Dermis blood vessel endothelial cell (primary cell): ENCODE measurements around the gene CTAGE1. TPM values are rescaled to one million over a fixed set of nuclear protein-coding genes. Genes with fewer than 3 reads are reported as not detected.
A peak's percentile ranks its signal among the peaks of the same experiment; 100 is the strongest.
"Not testable (repeated sequence)": the region's sequence is repeated elsewhere in the genome, so short reads cannot be mapped to it uniquely, and the experiment has no call there.

Experiments
- DNase-seq: peaks from one replicate; pipeline ENCODE4 v3.0.0; 2010
- total RNA-seq: library from RNA; depleted of rRNA; stranded (reverse); fragments of >200 nt; gene quantifications from 2 replicates; pipeline ENCODE4 v1.2.3, GENCODE V29; 2014

The CTAGE1 gene, protein sequence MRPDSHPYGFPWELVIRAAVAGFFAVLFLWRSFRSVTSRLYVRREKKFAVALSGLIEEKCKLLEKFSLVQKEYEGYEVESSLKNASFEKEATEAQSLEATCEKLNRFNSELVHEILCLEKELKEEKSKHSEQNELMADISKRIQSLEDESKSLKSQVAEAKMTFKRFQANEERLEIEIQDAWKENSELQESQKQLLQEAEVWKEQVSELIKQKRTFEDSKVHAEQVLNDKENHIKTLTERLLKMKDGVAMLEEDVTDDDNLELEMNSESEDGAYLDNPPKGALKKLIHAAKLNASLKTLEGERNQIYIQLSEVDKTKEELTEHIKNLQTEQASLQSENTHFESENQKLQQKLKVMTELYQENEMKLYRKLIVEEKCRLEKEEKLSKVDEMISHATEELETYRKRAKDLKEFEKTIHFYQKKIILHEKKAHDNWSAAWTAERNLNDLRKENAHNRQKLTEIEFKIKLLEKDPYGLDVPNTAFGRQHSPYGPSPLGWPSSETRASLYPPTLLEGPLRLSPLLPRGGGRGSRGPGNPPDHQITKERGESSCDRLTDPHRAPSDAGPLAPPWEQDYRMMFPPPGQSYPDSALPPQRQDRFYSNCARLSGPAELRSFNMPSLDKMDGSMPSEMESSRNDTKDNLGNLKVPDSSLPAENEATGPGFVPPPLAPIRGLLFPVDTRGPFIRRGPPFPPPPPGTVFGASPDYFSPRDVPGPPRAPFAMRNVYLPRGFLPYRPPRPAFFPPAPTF
- total RNA-seq: not detected in 2 replicates

DNA sequence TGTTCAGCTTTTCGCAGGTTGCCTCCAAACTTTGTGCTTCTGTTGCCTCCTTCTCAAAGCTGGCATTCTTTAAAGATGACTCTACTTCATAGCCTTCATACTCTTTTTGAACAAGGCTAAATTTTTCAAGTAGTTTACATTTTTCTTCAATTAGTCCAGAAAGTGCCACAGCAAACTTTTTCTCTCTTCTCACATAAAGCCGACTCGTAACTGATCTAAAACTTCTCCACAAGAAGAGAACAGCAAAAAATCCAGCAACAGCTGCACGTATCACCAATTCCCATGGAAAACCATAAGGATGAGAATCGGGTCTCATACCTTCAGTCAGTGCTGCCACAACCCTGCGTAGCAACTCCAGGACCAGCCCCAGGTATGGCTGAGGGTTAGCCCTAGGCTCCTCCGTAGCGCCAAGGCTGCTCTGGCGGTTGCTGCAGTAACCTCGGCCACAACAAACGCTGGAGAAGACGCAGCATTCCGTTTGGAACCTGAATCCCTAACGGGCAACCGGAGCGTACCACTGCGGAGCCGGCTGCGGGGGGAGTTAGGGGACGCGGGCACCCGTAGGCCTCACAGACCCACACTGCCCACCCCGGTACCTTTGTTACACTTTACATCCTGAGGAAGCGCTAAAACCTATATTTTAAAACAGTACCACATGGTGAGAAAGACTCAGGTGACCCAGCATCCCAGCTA, at the start of gene CTAGE1:
TSS of gene CTAGE1 (minus strand) at position 420 of the 693 bp plus-strand sequence. CDS start at position 316, 104 bp downstream.
- DNase-seq: no peak

DNA sequence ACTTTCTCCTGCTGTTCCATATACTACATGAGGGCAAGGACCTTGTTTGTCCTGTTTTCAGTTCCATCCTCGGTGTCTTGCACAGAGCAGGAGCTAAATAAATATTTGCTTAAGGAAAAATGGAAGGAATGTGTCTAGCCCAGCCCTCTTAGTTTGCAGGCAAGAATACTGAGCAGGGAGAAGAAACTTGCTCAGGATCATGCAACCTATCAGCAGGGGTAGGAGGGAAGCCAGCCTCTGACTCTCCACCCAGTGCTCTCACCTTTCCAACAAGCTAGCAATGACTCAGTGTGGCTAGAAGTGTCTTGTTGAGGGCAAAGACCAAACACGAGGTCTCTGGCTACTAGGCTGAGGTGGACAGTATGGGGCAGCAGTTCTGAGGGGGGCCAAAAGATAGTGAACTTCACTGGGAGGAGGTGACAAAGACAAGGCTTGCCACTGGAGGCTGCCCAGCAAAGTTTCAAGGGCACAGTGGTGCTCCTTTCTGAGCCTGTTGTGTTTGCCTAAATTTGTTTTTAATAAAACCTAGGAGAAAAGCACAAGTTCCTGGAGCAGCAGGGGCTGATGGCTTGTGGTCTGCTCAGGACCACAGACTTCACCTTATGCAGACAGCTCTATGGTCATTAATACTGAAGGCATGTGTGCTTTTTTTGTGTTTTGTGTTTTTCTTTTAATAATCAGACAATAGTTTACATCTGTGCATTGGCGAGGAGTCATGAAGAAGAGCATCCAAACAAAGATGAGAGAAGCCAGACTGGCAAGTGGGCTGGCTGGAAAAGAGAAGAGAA, 49.1 kb upstream of the CTAGE1 start:
- DNase-seq: no peak

DNA sequence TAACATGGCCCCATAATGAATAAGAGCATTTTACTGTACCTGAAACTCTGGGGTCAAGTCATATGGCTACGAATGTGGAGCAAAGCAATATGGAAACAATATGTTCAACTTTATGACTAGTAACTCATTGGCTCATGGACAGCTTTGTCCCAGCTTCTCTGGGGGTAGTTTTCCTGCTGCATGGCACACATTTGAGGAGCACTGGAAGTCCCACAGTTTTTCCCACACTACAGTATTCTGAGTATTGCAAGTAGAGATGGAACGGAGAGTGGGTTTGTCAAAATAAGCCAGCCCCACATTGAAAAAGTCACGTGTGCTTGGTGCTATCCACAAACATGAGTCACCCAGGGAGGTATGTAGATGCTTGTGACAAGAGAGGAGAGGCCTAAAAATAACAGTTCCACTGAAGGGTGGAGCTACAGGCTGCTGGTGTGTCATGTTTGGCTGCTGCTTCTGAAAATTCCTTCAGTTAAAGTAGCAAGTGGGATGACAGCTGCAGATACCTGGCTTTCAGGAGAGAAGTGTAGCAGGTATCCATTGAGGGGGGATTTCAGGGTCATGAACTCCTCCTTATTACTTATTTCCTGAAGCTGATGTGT, 48.2 kb upstream of the CTAGE1 start:
- peak; percentile 69 for DNase-seq

DNA sequence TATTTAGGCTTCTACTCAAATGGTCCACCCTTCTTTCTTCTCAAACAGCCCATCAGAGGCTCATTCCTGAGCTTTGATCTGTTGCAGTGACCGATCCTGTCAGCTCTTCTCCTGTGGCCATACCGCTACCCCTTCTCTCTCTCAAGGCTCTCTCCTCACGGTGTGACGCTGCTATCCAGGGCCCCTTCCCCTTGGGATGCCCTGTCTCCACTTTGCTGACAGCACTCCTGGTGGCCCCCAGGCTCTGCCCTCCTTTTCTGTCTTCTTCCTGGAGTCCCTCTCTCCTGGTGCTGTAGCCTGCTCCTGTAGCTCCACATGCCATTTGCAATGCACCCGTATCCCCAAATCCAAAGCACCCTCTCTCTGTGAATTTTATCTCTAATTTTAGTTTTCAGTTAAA, 45.4 kb upstream of the CTAGE1 start:
- no peak for DNase-seq

DNA sequence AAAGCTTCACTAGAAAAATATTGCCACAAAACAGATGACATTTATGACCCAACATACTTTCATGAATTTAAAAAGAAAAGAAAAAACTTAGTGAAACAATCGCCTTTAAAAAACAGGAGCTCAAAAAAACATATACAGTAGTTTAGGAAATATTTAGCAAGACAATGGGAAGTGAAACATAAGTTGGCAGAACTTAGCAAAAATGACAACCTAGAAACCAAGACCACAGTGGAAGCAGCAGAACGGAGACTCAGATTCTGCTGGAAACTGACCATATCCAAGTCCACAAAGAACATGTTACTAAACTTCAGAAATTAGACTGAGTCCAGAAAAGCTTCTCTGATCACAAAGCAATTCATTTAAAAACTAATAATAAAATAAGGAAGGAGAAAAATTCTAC, 41.8 kb upstream of the CTAGE1 start:
- DNase-seq: no peak

DNA sequence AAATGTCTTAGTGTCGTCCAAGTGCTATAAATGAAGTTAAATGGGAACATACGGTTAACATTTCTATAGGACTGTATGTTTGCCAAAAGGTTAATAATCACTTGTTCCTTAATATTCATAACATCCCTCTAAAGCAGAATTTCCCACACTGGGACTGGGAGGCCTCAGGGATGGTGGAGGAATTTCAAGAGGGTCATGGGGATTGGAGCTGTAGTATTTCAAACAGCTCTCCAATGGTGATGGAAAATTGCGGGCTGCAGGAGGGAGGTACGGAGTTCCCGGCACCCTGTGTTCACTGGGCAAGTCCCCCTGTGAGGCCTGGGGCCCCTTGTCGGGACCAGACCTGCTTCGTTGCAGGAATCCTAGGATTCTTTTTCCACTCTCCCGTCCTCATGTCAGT, 39.8 kb upstream of the CTAGE1 start:
- DNase-seq: no peak

DNA sequence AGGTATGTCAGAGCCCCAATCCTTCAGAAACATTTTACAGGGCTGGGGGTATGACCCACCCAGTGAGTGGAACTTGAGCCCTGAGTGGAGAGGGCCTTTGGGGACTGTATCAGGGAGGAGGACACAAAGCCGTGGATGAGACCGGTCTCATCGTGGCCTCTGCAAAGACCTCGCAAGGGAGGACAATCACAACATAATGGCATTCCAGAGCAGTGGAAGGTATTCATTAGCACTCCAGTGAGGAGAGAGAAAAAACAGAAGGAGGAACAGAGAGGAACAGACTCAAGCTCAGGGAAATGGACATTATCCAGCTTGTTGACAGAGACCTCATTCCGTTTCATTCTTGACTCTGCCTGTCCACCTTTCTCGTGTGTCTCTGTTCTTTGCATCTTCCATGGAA, 38.8 kb upstream of the CTAGE1 start:
- DNase-seq: no peak

DNA sequence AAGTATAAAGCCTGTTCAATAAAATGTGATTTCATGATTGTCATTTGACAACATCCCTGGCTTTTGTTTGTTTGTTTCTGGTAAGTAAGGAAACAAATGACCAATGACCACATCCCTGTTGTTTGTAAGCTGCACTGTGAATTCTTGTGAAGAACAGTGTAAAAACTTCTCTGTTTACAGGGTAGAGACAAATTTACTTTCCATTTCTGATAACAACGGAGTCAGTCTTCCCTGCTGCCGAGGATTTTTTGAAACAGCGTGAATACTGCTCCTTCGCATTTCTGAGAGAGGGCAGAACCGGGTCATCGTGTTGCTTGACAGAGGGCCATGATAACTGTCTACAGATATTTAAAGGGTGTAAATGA, 38.4 kb upstream of the CTAGE1 start:
- no peak for DNase-seq

DNA sequence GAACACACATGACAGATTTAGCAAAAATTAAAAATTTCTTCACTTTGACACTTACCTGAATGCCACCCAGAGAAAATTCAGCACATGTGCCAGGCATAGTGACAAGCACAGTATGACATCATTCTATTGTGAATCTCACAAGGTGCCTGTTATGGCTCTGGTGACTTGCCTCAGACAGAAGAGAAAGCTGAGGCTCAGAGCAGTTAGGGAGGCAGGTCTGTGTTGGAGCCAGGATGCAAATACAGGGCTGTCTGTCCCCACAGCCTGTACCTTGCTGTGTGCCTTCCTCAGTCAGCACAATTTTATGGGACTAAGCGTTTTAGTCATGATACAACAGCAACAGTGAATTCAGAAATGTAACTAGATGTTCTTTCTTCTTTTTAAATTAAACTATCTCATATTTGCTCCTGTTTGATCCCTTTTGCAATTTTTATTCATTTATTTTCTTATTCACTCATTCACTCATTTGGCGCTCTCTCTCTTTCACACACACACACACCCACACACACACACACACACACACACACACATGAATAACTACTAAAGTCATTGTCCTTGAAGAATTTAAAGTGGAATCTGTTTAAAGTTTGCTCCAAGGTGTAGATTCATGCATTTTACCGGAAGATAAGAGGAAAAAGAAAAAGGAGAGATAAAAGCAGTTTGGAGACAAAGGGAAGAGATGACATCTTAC, 37.9 kb upstream of the CTAGE1 start:
- DNase-seq: no peak

DNA sequence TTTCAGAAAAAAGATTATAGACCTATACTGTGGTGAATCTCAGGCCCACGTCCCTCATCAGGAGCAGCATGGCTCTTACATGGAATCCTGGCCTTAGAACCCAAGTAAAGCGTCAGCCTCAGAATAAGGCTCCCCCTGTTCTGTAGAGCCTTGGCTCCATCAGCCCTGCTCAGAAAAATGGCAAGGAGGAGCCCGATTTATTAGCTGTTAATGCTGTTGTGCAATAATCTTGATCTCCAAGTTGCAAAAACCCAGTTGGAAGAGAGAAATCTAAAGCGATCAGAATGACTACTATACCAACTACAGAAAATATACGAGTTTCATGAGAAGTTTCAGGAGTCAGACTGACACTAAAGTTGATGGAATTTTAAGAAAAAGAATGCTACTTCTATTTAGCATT, 35.6 kb upstream of the CTAGE1 start:
- no peak for DNase-seq

DNA sequence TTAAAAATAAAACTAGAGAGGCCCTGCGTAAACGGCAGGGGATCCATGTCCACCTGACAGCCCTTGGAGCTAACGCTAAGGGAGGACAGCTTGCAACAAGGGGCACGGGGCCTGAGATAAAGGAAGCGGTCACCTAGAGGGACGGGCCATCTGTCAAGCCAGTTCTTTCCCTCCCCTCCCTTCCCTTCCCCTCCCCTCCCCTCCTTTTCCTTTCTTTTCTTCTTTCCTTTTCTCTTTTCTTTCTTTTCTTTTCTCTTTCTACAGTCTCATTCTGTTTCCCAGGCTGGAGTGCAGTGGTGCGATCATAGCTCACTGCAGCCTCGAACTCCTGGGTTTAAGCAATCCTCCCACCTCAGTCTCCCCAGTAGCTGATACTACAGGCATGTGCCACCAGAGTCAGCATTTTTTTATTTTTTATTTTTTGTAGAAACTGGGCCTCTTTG, 34.5 kb upstream of the CTAGE1 start:
- no peak for DNase-seq

DNA sequence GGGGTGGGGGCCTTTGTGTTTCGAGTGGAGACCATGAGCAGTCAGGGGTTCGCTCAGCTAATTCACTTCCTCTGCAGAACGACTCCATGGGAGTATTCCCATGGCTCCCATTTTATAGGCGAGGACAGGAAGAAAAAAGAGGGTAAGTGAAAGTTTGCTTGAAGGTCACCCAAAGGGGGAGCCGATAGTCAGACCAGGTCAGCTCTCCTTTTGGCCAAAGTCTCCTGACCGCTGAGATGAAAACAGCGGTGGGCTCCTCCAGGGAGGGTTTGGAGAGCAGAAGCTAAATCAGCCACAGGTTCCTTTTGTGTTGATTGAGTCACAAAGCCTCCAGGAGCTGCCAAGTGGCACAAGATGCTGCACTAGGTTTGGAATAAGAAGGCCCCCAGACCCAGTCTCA, 34.1 kb upstream of the CTAGE1 start:
- no peak for DNase-seq

DNA sequence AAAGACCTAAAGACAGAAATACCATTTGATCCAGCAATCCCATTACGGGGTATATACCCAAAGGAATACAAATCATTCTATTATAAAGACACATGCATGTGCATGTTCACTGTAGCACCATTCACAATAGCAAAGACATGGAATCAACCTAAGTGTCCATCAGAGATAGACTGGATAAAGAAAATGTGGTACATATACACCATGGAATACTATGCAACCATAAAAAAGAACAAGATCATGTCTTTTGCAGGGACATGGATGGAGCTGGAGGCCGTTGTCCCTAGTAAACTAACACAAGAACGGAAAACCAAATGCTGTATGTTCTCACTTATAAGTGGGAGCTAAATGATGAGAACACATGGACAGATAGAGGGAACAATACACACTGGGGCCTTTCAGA, 33.1 kb upstream of the CTAGE1 start:
- not testable (repeated sequence) for DNase-seq

DNA sequence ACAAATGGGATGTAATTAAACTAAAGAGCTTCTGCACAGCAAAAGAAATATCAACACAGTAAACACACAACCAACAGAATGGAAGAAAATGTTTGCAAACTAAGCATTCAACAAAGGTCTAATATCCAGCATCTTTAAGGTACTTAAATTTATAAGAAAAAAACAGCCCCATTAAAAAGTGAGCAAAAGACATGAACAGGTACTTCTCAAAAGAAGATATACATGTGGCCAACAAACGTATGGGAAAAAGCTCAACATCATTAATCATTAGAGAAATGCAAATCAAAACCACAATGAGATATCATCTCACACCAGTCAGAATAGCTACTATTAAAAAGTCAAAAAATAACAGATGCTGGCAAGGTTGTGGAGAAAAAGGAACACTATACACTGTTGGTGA, 32.6 kb upstream of the CTAGE1 start:
- DNase-seq: not testable (repeated sequence)

DNA sequence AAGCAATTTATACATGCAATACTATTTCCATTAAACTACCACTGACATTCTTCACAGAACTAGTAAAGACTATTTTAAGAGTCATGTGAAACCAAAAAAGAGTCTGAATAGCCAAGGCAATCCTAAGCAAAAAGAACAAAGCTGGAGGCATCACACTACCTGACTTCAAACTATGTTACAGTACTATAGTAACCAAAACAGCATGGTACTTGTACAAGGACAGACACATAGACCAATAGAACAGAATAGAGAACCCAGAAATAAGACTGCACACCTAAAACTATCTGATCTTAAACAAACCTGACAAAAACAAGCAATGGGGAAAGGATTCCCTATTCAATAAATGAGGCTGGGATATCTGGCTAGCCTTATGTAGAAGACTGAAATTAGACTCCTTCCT, 32.0 kb upstream of the CTAGE1 start:
- not testable (repeated sequence) for DNase-seq

DNA sequence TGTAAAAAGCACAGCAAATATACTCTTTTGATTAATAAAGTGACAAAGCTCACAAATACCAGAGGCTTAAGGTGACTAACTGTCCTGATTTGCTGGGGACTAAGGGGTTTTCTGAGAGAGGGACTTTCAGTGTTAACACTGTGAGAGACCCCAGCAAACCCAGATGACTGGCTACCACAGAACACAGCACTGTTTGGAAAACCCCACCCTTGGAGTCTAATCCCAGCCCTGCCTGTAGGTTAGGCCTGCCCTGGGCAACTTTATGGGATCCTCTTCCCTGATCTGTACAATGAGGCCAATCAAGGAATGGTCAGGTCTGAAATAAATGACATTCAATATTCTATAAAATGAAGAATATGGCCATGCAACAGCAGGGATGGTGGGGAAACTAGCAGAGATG, 30.5 kb upstream of the CTAGE1 start:
- DNase-seq: no peak

DNA sequence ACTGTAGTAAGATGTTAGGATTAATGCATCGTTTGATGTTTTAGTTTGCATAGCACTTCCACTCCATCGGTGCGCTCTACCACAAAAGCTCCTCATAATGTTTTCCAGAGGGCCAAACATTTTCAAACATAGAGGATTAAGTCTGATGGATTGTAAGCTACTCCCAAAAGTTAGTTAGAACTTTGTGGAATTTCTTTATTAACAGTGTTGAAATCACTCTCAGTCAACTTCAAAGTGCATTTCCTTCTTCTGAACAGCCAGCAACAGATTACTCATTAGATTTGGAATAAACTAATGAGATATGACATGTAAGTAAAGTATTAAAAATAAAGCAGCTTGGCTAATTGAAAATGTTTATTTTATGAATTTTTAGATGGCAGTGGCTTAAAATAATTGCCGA, 30.1 kb upstream of the CTAGE1 start:
- no peak for DNase-seq

DNA sequence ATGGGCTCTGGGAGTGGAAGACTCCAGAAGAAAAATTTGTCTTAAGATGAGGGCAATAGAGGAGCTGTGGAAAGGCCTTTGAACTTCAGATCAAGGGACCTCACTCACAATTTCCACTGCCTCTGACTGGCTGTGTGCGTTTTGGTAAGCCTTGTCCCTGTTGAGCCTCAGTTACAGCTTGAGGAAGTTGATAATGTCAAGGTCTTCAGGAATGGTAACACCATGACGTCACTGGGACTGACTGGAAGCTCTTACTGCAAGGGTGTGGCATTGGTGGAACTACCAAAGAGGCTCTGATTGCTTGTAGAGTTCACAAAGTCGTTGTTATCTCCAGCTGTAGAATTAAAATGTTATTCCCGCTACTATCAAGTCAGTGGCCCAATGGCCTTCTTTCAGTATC, 29.2 kb upstream of the CTAGE1 start:
- no peak for DNase-seq

DNA sequence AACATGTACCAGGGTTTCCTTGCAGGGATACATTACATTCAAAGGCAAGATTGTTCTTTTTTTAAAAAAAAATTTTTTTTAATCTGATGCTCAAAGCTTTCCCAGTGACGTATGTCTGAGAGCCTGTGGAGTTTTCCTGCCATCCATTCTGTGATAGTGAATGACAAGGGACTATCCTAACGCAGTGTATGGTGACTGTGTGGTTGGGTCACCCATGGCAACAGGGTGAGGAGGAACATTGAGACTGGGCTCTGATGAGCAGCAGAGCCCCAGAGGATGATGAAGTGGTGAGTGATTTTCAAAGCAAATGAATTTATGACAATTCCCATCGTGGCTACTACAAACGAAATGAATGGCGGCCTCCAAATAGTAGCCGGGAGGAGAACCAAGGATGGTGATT, 28.6 kb upstream of the CTAGE1 start:
- DNase-seq: no peak

DNA sequence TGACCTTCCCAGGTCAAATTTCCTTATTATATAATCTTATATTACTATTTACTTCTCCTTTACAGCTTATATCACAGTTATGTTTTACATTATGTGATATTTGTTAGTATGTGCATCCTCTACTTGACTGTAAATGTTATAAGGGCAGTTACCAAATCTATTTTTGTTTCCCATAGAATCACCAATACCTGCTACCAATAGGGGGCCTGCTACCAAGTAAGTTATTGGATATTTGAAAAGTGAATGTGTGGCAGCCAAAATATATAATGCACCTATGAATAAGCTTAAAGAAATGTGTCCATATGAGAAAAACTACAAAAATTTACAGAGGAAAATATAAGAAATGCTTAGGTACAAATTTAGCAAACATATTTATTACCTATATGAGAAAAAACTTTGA, 23.9 kb upstream of the CTAGE1 start:
- DNase-seq: no peak

DNA sequence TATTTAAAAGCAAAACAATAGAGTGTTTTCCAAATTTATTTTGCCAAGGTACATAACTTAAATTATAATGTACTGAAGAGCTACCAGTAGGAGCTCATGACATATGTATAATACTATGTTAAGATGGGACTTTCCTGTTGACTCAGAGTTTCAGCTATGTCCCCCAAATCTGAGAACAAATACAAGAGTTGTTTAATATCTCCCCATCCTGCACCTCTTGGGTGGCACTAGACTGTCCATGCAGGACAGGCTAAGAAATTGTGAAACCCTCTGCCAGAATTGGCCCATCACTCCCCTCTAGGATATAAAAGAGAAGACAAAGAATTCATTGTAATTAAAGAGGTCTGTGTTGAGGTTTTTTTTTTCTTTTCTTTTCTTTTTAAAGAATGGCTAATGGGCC, 21.7 kb upstream of the CTAGE1 start:
- no peak for DNase-seq

DNA sequence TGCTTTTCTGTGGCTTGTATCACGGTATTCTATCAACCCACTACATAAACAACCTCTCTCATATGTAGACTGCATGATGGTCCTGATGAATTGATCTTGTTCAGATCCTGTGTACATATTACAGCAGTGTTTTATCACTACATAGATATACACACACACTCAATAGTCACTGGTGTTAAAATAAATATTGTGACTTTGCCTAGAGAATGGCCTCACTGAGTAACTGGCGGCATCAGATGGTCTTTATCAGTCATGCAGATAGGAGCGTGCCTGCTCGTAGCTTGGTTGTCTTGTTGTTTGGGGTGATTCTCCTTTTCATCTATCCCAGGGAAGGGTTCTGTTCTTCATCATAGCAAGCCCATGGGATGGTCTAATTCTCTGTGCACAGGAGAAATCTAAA, 18.4 kb upstream of the CTAGE1 start:
- no peak for DNase-seq
